ENCODE data around the gene C2CD4D. TPM values are rescaled to one million over a fixed set of nuclear protein-coding genes. Genes with fewer than 3 reads are reported as not detected.
A peak's percentile ranks its signal among the peaks of the same experiment; 100 is the strongest.

Gene C2CD4D
- polyA plus RNA-seq, 2 of the 4 experiments (the other 2 are of a cell fraction), result not detected

DNA sequence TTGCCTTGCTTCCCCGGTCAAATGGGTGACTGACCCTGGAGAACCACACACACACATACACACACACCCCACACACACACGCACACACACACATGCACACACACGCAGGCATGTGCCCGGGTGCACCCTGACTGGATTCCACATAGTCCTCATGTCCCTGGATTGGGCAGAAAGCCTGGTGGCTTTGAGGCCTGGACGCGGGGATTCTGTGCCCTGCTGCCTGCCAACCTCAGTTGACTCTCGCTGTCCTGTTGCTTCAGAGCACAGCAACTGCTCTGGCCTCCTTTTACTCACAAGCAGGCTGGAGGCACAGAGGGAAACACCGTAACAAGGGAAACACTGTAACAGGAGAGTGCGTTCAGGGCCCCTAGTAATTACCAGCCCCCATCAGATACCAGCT, 14.4 kb downstream of the C2CD4D start:
- no peak for ATAC-seq
- H3K9me3 ChIP-seq, result no peaks in the 10 kb centered on the region
- H3K4me1 ChIP-seq, result peaks cover 10% of the 10 kb centered on the region
- ChIA-PET CTCF (interaction anchor here (1.1 to 8.7 kb wide), 4 partner anchors 8 to 90 kb away, joined by 3 to 77 read pairs (median 4); no protein-coding TSS in a partner anchor), POLR2A (no interaction called here)
- DNase-seq (ENCODE audit: low read depth in 1 of 2, low spot score in 1 of 2), result no peak
- no peak for FAIRE-seq
- no peak overlapping the region for H3K27ac ChIP-seq
- H3K4me3 ChIP-seq, result no peak overlapping the region
- no peak overlapping the region for H3K4me2 ChIP-seq
- TF ChIP-seq, protein P1, sequence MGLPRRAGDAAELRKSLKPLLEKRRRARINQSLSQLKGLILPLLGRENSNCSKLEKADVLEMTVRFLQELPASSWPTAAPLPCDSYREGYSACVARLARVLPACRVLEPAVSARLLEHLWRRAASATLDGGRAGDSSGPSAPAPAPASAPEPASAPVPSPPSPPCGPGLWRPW (IDR thresholded peaks at IDR 0.05), result no peak
- TF ChIP-seq FOSB (CRISPR knock-in tag; IDR thresholded peaks at IDR 0.05) (no peak), PHF8 (IDR thresholded peaks at IDR 0.05; ENCODE audit: borderline replicate concordance, low read depth) (no peak), HOXA7 (CRISPR knock-in tag; IDR thresholded peaks at IDR 0.05) (no peak), HDAC2 (IDR thresholded peaks at IDR 0.05) (no peak), FOXS1 (CRISPR knock-in tag; IDR thresholded peaks at IDR 0.05) (no peak), HOXB5 (CRISPR knock-in tag; IDR thresholded peaks at IDR 0.05) (no peak), MAFK (IDR thresholded peaks at IDR 0.05; ENCODE audit: partially characterized antibody) (no peak), SMC3 (IDR thresholded peaks at IDR 0.05) (no peak), TP53 (CRISPR knock-in tag; IDR thresholded peaks at IDR 0.05) (no peak)
- TF ChIP-seq, protein P2, sequence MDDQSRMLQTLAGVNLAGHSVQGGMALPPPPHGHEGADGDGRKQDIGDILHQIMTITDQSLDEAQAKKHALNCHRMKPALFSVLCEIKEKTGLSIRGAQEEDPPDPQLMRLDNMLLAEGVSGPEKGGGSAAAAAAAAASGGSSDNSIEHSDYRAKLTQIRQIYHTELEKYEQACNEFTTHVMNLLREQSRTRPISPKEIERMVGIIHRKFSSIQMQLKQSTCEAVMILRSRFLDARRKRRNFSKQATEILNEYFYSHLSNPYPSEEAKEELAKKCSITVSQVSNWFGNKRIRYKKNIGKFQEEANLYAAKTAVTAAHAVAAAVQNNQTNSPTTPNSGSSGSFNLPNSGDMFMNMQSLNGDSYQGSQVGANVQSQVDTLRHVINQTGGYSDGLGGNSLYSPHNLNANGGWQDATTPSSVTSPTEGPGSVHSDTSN (IDR thresholded peaks at IDR 0.05), result no peak
- WGBS (ENCODE audit: missing lambda C conversion rate), result 75% methylated on average over 9 of the region's 9 CpGs

DNA sequence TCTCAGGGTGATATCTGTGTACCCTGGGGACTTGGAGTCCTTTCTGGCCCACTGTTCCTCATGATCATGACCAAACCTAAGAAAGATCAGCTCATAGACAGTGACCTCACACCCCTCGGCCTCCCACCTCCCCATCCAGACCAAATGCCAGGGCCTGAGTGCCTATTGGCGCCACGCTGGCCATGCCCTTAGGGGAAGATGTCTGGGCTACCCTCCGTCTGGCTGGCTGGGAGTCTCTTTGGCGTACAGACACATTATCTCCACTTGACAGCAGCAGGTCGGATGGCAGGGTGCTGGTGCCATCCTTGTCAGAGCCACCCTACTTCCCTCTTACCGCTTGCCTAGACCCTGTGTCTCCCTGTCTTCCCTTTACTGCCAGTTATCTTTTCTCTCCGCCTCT, 16.4 kb downstream of the C2CD4D start:
- H3K4me3 ChIP-seq, result no peak overlapping the region
- no peaks in the 10 kb centered on the region for H3K9me3 ChIP-seq
- CTCF ChIA-PET, result interaction anchor here (0.9 to 8.7 kb wide), 6 partner anchors 10 to 44 kb away, joined by 3 to 77 read pairs (median 4); no protein-coding TSS in a partner anchor
- peaks cover 16% of the 10 kb centered on the region for H3K4me1 ChIP-seq
- POLR2A ChIA-PET, result no interaction called here
- 62% methylated on average over 8 of the region's 8 CpGs for WGBS (ENCODE audit: missing lambda C conversion rate)
- ATAC-seq (no peak), FAIRE-seq (no peak), DNase-seq (ENCODE audit: low read depth in 1 of 2, low spot score in 1 of 2) (no peak)
- no peak overlapping the region for H3K4me2 ChIP-seq
- no peak overlapping the region for H3K27ac ChIP-seq
- no peak for TF ChIP-seq JUN (IDR thresholded peaks at IDR 0.05)

DNA sequence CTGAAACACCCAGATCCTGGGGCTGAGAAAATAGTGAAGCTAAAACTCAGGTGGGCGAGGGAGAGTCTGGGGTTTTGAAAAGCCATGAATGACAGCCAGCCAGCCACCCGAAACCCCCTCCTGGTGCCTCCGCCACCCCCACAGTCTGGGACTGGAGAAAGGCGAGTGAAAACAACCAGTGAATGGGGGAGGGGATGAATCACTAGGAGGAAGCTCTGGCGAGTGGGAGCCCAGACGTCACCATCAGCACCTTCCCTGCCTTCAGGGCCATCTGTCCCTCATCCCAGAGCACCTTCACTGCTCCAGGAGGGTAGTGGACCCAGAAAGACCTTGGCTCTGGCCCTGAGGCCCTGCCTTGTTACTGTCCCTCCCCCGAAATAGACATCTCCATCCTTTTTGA, 17.2 kb downstream of the C2CD4D start:
- DNase-seq (ENCODE audit: low read depth in 1 of 2, low spot score in 1 of 2) (no peak), FAIRE-seq (no peak), ATAC-seq (no peak)
- ChIA-PET POLR2A (no interaction called here), CTCF (interaction anchor here (0.6 to 8.7 kb wide), 5 partner anchors 14 to 285 kb away, joined by 3 to 77 read pairs (median 3); no protein-coding TSS in a partner anchor)
- TF ChIP-seq FOXS1 (CRISPR knock-in tag; IDR thresholded peaks at IDR 0.05) (no peak), KDM5A (IDR thresholded peaks at IDR 0.05) (no peak), CHD4 (IDR thresholded peaks at IDR 0.05; ENCODE audit: borderline replicate concordance) (no peak), EHF (CRISPR knock-in tag; IDR thresholded peaks at IDR 0.05) (no peak), ZSCAN20 (CRISPR knock-in tag; IDR thresholded peaks at IDR 0.05) (no peak), CEBPB (IDR thresholded peaks at IDR 0.05) (no peak), GATA3 (IDR thresholded peaks at IDR 0.05; ENCODE audit: borderline replicate concordance) (no peak), CBX2 (IDR thresholded peaks at IDR 0.05; ENCODE audit: borderline replicate concordance, low read depth) (no peak), KDM1A (IDR thresholded peaks at IDR 0.05; ENCODE audit: low read depth) (no peak)
- TF ChIP-seq, protein P3, sequence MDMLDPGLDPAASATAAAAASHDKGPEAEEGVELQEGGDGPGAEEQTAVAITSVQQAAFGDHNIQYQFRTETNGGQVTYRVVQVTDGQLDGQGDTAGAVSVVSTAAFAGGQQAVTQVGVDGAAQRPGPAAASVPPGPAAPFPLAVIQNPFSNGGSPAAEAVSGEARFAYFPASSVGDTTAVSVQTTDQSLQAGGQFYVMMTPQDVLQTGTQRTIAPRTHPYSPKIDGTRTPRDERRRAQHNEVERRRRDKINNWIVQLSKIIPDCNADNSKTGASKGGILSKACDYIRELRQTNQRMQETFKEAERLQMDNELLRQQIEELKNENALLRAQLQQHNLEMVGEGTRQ (IDR thresholded peaks at IDR 0.05), result no peak
- TF ChIP-seq, protein P4, sequence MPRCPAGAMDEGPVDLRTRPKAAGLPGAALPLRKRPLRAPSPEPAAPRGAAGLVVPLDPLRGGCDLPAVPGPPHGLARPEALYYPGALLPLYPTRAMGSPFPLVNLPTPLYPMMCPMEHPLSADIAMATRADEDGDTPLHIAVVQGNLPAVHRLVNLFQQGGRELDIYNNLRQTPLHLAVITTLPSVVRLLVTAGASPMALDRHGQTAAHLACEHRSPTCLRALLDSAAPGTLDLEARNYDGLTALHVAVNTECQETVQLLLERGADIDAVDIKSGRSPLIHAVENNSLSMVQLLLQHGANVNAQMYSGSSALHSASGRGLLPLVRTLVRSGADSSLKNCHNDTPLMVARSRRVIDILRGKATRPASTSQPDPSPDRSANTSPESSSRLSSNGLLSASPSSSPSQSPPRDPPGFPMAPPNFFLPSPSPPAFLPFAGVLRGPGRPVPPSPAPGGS (IDR thresholded peaks at IDR 0.05), result no peak
- WGBS (ENCODE audit: missing lambda C conversion rate), result 76% methylated on average over 7 of the region's 7 CpGs
- peak overlapping the region in 1 of 2 experiments; percentile 8; a peak in 1 of 6 replicates for H3K27ac ChIP-seq
- no peak overlapping the region for H3K4me3 ChIP-seq
- no peak overlapping the region for H3K4me2 ChIP-seq
- peaks cover 16% of the 10 kb centered on the region for H3K4me1 ChIP-seq
- no peaks in the 10 kb centered on the region for H3K9me3 ChIP-seq
